Measurements from ENCODE around the gene TREM2. TPM values are rescaled to one million over a fixed set of nuclear protein-coding genes. Genes with fewer than 3 reads are reported as not detected.

TREM2 gene
- total and polyA plus RNA-seq, 2 experiments from 2014 or later = 2.2 to 2.5 TPM

- no peak overlapping the region for H2AFZ ChIP-seq
- no peaks in the 10 kb centered on the region for H3K27me3 ChIP-seq
- H3K27ac ChIP-seq = no peak overlapping the region
- no peaks in the 10 kb centered on the region for H4K20me1 ChIP-seq (ENCODE audit: insufficient read depth, poor library complexity, severe bottlenecking)
- no peaks in the 10 kb centered on the region for H3K9me3 ChIP-seq (ENCODE audit: low read depth)
- H3K4me2 ChIP-seq = no peak overlapping the region
- no peaks in the 10 kb centered on the region for H3K36me3 ChIP-seq (replicated peaks; ENCODE audit: insufficient read depth, low read depth)
- TF ChIP-seq CTCF (IDR thresholded peaks at IDR 0.05; ENCODE audit: poor library complexity) (no peak), EZH2 (IDR thresholded peaks at IDR 0.05; ENCODE audit: borderline replicate concordance) (no peak), EZH2phosphoT487 (IDR thresholded peaks at IDR 0.05; ENCODE audit: low read depth, severe bottlenecking, unreplicated experiment) (no peak)
- WGBS (ENCODE audit: low lambda C conversion rate, missing lambda C conversion rate) = 100% methylated on average over 6 of the region's 6 CpGs
- H3K4me1 ChIP-seq (ENCODE audit: insufficient read depth) = peaks cover 9% of the 10 kb centered on the region
- DNase-seq (ENCODE audit: low spot score) = no peak
- H3K4me3 ChIP-seq = no peak overlapping the region
- H3K9me2 ChIP-seq (replicated peaks; ENCODE audit: insufficient read depth) = no peaks in the 10 kb centered on the region
- H3K79me2 ChIP-seq = no peaks in the 10 kb centered on the region
Observed at GRCh38 chr6:41156771-41157170, 6.1 kb downstream of the TREM2 start.

- Histone ChIP-seq H3K27ac (no peak overlapping the region), H3K4me3 (no peak overlapping the region), H2AFZ (no peak overlapping the region), H3K9me3 (ENCODE audit: low read depth) (no peaks in the 10 kb centered on the region), H3K4me2 (no peak overlapping the region), H3K9me2 (replicated peaks; ENCODE audit: insufficient read depth) (no peaks in the 10 kb centered on the region), H3K27me3 (no peaks in the 10 kb centered on the region), H3K79me2 (no peaks in the 10 kb centered on the region), H3K4me1 (ENCODE audit: insufficient read depth) (peaks cover 9% of the 10 kb centered on the region), H4K20me1 (ENCODE audit: insufficient read depth, poor library complexity, severe bottlenecking) (no peaks in the 10 kb centered on the region), H3K36me3 (replicated peaks; ENCODE audit: insufficient read depth, low read depth) (no peaks in the 10 kb centered on the region)
- 92% methylated on average over 4 of the region's 4 CpGs for WGBS (ENCODE audit: low lambda C conversion rate, missing lambda C conversion rate)
- no peak for DNase-seq (ENCODE audit: low spot score)
- TF ChIP-seq CTCF (IDR thresholded peaks at IDR 0.05; ENCODE audit: poor library complexity) = no peak
- TF ChIP-seq EZH2 (IDR thresholded peaks at IDR 0.05; ENCODE audit: borderline replicate concordance) = no peak
- TF ChIP-seq EZH2phosphoT487 (IDR thresholded peaks at IDR 0.05; ENCODE audit: low read depth, severe bottlenecking, unreplicated experiment) = no peak
Observed at GRCh38 chr6:41156001-41156400, 6.9 kb downstream of the TREM2 start.

GRCh38 chr6:41155132-41155805, 7.6 kb downstream of the TREM2 start:
- no peaks in the 10 kb centered on the region for H3K79me2 ChIP-seq
- H4K20me1 ChIP-seq (ENCODE audit: insufficient read depth, poor library complexity, severe bottlenecking) = no peaks in the 10 kb centered on the region
- no peaks in the 10 kb centered on the region for H3K9me2 ChIP-seq (replicated peaks; ENCODE audit: insufficient read depth)
- WGBS (ENCODE audit: low lambda C conversion rate, missing lambda C conversion rate) = 30% methylated on average over 7 of the region's 7 CpGs
- H3K27ac ChIP-seq = no peak overlapping the region
- H3K27me3 ChIP-seq = no peaks in the 10 kb centered on the region
- H3K9me3 ChIP-seq (ENCODE audit: low read depth) = no peaks in the 10 kb centered on the region
- no peak overlapping the region for H2AFZ ChIP-seq
- peak overlapping the region; percentile 48 for H3K4me2 ChIP-seq
- peaks cover 9% of the 10 kb centered on the region for H3K4me1 ChIP-seq (ENCODE audit: insufficient read depth)
- no peaks in the 10 kb centered on the region for H3K36me3 ChIP-seq (replicated peaks; ENCODE audit: insufficient read depth, low read depth)
- no peak for DNase-seq (ENCODE audit: low spot score)
- TF ChIP-seq CTCF (IDR thresholded peaks at IDR 0.05; ENCODE audit: poor library complexity) = no peak
- no peak for TF ChIP-seq EZH2phosphoT487 (IDR thresholded peaks at IDR 0.05; ENCODE audit: low read depth, severe bottlenecking, unreplicated experiment)
- TF ChIP-seq EZH2 (IDR thresholded peaks at IDR 0.05; ENCODE audit: borderline replicate concordance) = no peak
- H3K4me3 ChIP-seq = no peak overlapping the region

All from hepatocyte (in vitro differentiated cells).